GM18505 (cell line): ENCODE data around the gene SFT2D1.

ENCODE experiments used
- ATAC-seq: cut with Tn5 transposase; IDR thresholded peaks from one replicate; pipeline ENCODE4 v1.9.1; 2021; ENCODE audit not compliant: unreplicated experiment
- POLR2A ChIP-seq: IDR thresholded peaks from 4 replicates; pipeline ENCODE4 v1.6.1; 2011; ENCODE audit warnings: borderline replicate concordance; ENCODE audit not compliant: insufficient read depth, insufficient read length; ENCODE audit errors: extremely low read depth

SFT2D1 gene

GRCh38 chr6:166335378-166336302, 6.7 kb downstream of the SFT2D1 start:
- no peak for ATAC-seq
- no peak for TF ChIP-seq POLR2A

DNA sequence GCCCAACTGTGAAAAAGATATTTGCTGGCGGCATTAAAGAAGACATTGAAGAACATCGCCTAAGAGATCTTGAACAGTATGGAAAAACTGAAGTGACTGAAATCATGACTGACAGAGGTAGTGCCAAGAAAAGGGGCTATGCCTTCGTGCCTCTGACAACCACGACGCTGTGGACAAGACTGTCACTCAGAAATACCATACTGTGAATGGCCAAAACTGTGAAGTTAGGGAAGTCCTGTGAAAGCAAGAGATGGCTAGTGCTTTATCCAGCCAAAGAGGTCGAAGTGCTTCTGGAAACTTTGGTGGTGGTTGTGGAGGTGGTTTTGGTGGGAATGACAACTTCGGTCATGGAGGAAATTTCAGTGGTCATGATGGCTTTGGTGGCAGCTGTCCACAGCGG, 7.5 kb downstream of the SFT2D1 start:
- ATAC-seq, result no peak
- TF ChIP-seq POLR2A, result no peak

DNA sequence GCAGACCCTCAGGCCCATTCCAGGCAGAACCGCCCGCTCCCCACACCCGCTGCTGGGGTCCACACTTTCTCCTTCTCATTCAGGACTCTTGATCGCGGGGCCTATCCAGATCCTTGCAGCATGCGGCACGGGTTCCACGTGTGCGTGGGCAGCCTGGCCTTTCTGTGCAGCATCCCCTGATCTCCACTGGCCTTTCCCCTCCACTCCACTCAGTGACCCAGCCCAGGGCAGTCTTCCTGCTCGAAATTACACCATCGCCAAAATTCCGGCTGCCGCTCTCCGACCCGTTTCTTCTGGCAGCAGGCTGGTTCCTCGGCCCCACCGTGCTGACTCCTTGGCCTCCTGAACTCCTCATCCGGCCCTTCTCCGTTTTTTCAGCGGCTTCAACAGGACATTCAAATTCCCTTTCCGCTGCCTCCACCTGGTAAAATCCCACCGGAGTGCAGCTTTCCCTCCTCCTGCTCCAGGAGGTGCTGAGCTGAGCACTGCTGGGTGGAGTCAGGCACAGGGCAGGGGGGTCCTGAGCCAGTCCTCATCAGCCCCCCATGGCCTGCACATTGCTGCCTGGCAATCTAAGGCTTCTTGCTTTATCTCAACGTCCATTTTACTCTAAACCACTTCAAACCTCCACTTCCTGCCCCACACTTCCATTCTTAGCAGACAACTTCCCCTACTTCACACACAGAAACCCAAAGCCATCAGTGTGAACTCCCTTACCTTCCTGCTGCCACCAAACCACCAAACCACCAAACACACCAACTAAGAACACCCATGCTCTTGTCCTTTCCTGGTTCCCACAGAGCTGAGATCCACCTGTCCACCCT, 9.0 kb downstream of the SFT2D1 start:
- TF ChIP-seq POLR2A, result peak; percentile 11

DNA sequence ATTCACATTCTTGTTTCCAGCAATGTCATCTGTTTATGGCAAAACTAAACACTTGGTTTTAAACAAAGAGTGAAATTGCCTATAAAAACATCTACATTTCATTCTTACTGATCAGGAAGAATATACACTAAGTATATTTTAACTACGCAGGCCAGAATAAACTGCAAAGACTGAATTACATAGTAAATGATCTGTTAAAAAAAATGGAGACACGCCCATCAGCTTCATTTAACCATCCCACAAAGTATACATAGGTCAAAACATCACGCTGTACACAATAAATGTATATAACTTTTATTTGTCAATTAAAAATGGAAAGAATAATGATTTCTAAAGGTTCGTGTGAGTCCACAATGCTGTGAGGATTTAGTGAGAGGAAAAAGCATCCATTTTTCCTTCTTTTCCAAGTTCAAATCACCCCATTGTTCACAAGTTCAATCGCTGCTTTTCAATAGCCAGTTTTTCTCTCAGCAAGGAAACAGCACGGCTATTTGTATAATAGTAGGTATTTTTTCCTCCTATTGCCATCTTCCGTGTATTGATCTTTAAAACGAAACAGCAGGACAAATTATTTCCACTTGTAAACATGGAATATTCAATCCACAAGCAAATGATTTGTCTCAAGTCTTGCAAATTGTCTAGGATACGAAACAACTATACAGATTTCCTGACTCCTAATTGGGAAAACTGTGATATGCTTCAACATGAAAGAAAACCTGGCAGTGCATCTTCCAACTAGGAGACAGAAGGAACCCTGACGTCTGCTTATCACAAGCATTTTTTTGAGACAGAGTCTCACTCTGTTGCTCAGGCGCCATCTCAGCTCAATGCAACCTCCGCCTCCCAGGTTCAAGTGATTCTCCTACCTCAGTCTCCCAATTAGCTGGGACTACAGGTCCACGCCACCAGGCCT, 10.6 kb downstream of the SFT2D1 start:
- no peak for TF ChIP-seq POLR2A
- no peak for ATAC-seq

More for the DNA sequence above, 9.0 kb downstream of the SFT2D1 start:
- ATAC-seq, result peak; percentile 66

DNA sequence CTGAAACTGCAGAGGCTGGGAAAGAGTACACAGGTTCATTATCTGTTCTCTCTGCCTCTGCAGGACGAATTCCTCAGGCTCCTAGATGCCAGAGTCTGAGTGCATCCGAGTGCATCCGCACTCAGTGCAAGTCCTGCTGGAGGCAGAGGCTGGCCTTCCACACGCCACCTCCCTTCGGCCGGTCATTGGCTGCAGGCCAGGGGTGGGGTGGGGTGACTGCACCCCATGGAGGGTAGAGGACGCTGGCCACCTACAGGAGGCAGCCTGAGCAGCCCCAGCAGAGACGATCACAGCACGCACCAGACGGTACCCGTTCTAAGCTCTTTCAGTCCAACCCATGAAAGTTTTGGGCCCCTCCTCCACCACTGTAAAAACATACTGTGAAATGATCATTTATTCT, 11.7 kb downstream of the SFT2D1 start:
- no peak for TF ChIP-seq POLR2A
- no peak for ATAC-seq

GRCh38 chr6:166325383-166326042, 16.8 kb downstream of the SFT2D1 start:
- peak; percentile 76 for ATAC-seq
- TF ChIP-seq POLR2A, result no peak

DNA sequence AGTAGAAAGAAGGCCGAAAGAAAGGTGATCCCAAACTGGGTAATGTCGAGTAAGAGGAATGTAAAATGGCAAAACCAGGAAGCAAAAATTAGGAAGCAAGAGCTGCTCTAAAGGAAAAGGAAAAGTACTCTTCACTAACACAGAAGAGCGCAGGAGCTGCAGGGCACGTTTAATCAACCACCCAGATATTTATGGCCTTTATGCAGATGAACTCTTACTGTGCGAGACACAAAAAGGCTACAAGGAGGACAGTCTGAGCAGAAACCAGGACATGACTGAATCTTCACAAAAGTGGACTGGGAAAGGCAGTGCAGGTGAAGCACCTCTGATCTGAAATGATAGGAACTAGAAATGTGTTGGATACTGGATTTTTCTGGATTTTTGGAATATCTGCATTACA, 18.9 kb downstream of the SFT2D1 start:
- TF ChIP-seq POLR2A, result no peak
- no peak for ATAC-seq

- no peak for ATAC-seq
- no peak for TF ChIP-seq POLR2A
These were observed 23.4 kb downstream of the SFT2D1 start for GRCh38 chr6:166318649-166319600.

- TF ChIP-seq POLR2A, result no peak
- ATAC-seq, result no peak
These were observed 24.1 kb downstream of the SFT2D1 start for GRCh38 chr6:166318227-166318626.

DNA sequence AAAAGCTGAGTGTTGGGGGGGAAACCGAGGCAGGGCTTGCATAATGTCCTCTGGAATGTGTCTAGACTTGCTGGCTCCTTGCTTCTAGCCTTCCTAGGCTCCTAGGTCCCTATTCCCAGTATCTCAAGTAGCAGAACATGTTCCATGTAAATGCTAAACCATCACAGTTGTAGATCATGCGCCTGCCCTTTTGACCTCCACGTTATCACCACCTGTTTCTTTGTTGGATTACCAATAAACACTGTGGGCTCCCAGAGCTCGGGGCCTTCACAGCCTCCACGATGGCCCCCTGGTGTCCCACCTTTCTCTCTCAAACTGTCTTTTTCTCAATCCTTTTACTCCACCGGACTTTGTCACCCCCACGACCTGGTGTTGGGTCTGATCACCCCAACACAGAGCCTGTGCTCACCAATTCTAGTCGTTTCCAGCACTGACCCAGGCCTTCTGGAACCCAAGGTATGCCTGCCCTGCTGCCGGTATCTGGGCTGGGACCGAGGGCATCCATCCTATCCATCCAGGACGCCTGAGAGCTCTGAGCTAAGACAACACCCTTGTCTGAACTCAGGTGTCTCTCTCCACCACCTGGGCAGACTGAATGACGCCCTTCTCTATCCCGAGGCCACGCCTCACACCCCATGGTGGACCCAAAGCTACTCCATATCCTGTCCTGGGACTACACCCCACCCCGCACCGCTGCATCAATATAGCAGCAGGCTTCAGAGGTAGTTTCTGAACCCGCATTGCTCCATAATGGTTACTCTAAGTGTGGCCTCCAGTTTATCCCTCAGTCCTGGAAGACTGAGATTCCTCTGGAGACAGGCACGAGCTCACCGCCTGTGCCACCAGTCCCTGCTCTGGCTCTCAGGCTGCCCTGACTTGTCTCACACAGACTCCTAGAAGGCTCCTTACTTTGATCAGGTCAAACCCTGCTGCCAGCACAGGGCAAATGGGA, 24.8 kb downstream of the SFT2D1 start:
- TF ChIP-seq POLR2A, result no peak

More for the DNA sequence above, 24.8 kb downstream of the SFT2D1 start:
- ATAC-seq, result no peak
